ENCODE data around the gene TLL2.

GRCh38 chr10:96338279-96338925, 175.3 kb downstream of the TLL2 start:
- TF ChIP-seq EZH2 (IDR thresholded peaks at IDR 0.05) (no peak), POLR2AphosphoS5 (IDR thresholded peaks at IDR 0.05; ENCODE audit: borderline replicate concordance, low read depth, low read length) (no peak), FOXP2 (optimal IDR thresholded peaks at IDR 0.05; ENCODE audit: control extremely low read depth, extremely low read length, insufficient read depth) (no peak)
